Endothelial cell of umbilical vein (primary cell): ENCODE results near the gene TRIM25. TPM values are rescaled to one million over a fixed set of nuclear protein-coding genes. Genes with fewer than 3 reads are reported as not detected.

Experiments used
- BruUV-seq: library from RNA; stranded (reverse); fragments of 400-500 nt; replicated peaks from 2 replicates; lab custom pipeline; 2021; lab: Mats Ljungman, UMichigan
- CTCF ChIA-PET: fragments of 300-600, 350-600 bp; sonication (Branson Sonifier 250); formaldehyde crosslinking; loops from one replicate; lab custom pipeline; 2021; ENCODE audit warnings: antibody characterized with exemption, inconsistent platforms; lab: Charles Lee
- POLR2A ChIA-PET: fragments of 300-600, 350-600 bp; sonication (Branson Sonifier 250); formaldehyde crosslinking; loops from one replicate; lab custom pipeline; 2021; ENCODE audit warnings: antibody characterized with exemption, inconsistent platforms; lab: Charles Lee
- DNase-seq: peaks from one replicate; pipeline ENCODE4 v3.0.0-alpha.2; 2011; ENCODE audit warnings: low read depth, low spot score
- FAIRE-seq: peaks from 2 replicates; lab custom pipeline; 2011; peaks lifted over from hg19 to GRCh38; lab: Jason Lieb, UNC
- H2AFZ ChIP-seq: 2 replicates; pipeline ENCODE4 v1.6.0; 2012; ENCODE audit warnings: low read depth, low read length, control low read depth, inconsistent platforms
- H3K27ac ChIP-seq: 2 replicates; pipeline ENCODE4 v1.5.1; 2011; ENCODE audit warnings: low read depth, mild to moderate bottlenecking, control low read depth, low read length, moderate library complexity; ENCODE audit not compliant: insufficient read depth
- H3K27me3 ChIP-seq, 2 experiments: 2 replicates each; pipeline versions ENCODE4 v1.6.0 to v1.6.1; 2011; ENCODE audit warnings: low read length in 2 of 2, mixed read lengths in 1 of 2; ENCODE audit not compliant: control insufficient read depth in 2 of 2, insufficient read depth in 2 of 2
- H3K36me3 ChIP-seq, 2 experiments: 2 replicates in 1 of 2; 3 replicates in 1 of 2; pipeline ENCODE4 v1.5.1; 2011; ENCODE audit warnings: low read length in 2 of 2, mild to moderate bottlenecking in 1 of 2, moderate library complexity in 1 of 2; ENCODE audit not compliant: control insufficient read depth in 2 of 2, insufficient read depth in 2 of 2; ENCODE audit errors: extremely low read depth in 1 of 2
- H3K4me1 ChIP-seq: 3 replicates; pipeline ENCODE4 v1.5.1; 2011; ENCODE audit warnings: mild to moderate bottlenecking, low read length; ENCODE audit not compliant: control insufficient read depth, insufficient read depth; ENCODE audit errors: extremely low read depth
- H3K4me2 ChIP-seq: 2 replicates; pipeline ENCODE4 v1.6.1; 2011; ENCODE audit warnings: low read length, control low read depth, mixed read lengths; ENCODE audit not compliant: insufficient read depth
- H3K4me3 ChIP-seq, 3 experiments: fragments of 200-600 bp in 1 of 3; sonication (generic), shearing (Covaris generic) in 1 of 3; replicated peaks in 1 of 3; 2 replicates each; pipeline ENCODE4 v1.5.1; 2011 to 2016; ENCODE audit warnings: control low read depth in 3 of 3, low read length in 3 of 3, mild to moderate bottlenecking in 2 of 3, inconsistent platforms in 1 of 3, low read depth in 1 of 3, moderate library complexity in 1 of 3; ENCODE audit not compliant: insufficient read depth in 1 of 3
- H3K79me2 ChIP-seq: 2 replicates; pipeline ENCODE4 v1.6.0; 2012; ENCODE audit warnings: low read length, inconsistent platforms; ENCODE audit not compliant: control insufficient read depth, insufficient read depth
- H3K9ac ChIP-seq: replicated peaks from 2 replicates; pipeline ENCODE3; 2011; ENCODE audit warnings: low read length, control low read depth; ENCODE audit not compliant: insufficient read depth; ENCODE audit errors: extremely low read depth
- H3K9me1 ChIP-seq: replicated peaks from 3 replicates; pipeline ENCODE4 v1.6.0; 2011; ENCODE audit warnings: mild to moderate bottlenecking, low read length; ENCODE audit not compliant: control insufficient read depth, insufficient read depth; ENCODE audit errors: extremely low read depth
- H3K9me3 ChIP-seq: replicated peaks from 2 replicates; pipeline ENCODE4 v1.5.1; 2012; ENCODE audit warnings: low read length, inconsistent platforms; ENCODE audit not compliant: control insufficient read depth, insufficient read depth
- H4K20me1 ChIP-seq: replicated peaks from 2 replicates; pipeline ENCODE3; 2011; ENCODE audit warnings: mild to moderate bottlenecking, low read length; ENCODE audit not compliant: control insufficient read depth, insufficient read depth; ENCODE audit errors: extremely low read depth
- CTCF ChIP-seq, 2 donors: IDR thresholded peaks; 1 replicate in 1 of 2; 2 replicates in 1 of 2; pipeline ENCODE4 v1.5.1; 2011; ENCODE audit warnings: low read length in 2 of 2, mild to moderate bottlenecking in 2 of 2, moderate library complexity in 2 of 2, control low read depth in 1 of 2, inconsistent platforms in 1 of 2, low read depth in 1 of 2; ENCODE audit not compliant: insufficient read depth in 1 of 2; ENCODE audit errors: extremely low read depth in 1 of 2
- EZH2 ChIP-seq: IDR thresholded peaks from 2 replicates; pipeline ENCODE4 v1.6.1; 2012; ENCODE audit warnings: borderline replicate concordance, low read depth, mild to moderate bottlenecking, moderate library complexity, low read length, inconsistent platforms; ENCODE audit not compliant: severe bottlenecking
- FOS ChIP-seq: IDR thresholded peaks from 2 replicates; pipeline ENCODE4 v1.6.1; 2011; ENCODE audit warnings: mild to moderate bottlenecking, low read length, moderate library complexity, borderline replicate concordance; ENCODE audit not compliant: insufficient read depth
- GATA2 ChIP-seq: IDR thresholded peaks from 2 replicates; pipeline ENCODE4 v1.7.0; 2011; ENCODE audit warnings: low read depth, mild to moderate bottlenecking, moderate library complexity, mixed read lengths, low read length; ENCODE audit not compliant: insufficient read length, insufficient read depth
- JUN ChIP-seq: IDR thresholded peaks from 2 replicates; pipeline ENCODE4 v1.6.1; 2011; ENCODE audit warnings: borderline replicate concordance, low read depth; ENCODE audit not compliant: insufficient read length, insufficient read depth
- MAX ChIP-seq: IDR thresholded peaks from 2 replicates; pipeline ENCODE4 v1.6.1; 2011; ENCODE audit not compliant: insufficient read depth, insufficient read length
- MYC ChIP-seq: IDR thresholded peaks from one replicate; pipeline ENCODE4 v1.6.1; 2011; ENCODE audit warnings: mild to moderate bottlenecking, low read depth, low read length
- POLR2A ChIP-seq: IDR thresholded peaks from 2 replicates; pipeline ENCODE4 v1.6.1; 2012; ENCODE audit warnings: low read depth, mild to moderate bottlenecking, control low read depth, low read length
- POLR2AphosphoS5 ChIP-seq: IDR thresholded peaks from 2 replicates; pipeline ENCODE4 v1.6.1; 2012; ENCODE audit warnings: low read depth, mild to moderate bottlenecking, control low read depth, low read length, moderate library complexity; ENCODE audit not compliant: insufficient read depth
- dilution Hi-C: fragments of 300-500 bp; cut with MboI; formaldehyde crosslinking; loops from one replicate; pipeline ENCODE4 v1.15.0; 2019; ENCODE audit warnings: low sequenced_read_pairs; ENCODE audit not compliant: extremely low pct_ligation_motif_present
- intact Hi-C: fragments of 100-400 bp; cut with micrococcal nuclease; formaldehyde crosslinking; loops from one replicate; pipeline ENCODE4 v1.10.0; 2022
- polyA plus RNA-seq, 4 experiments: library from polyadenylated mRNA; depleted of rRNA in 3 of 4; stranded (reverse) in 3 of 4; unstranded in 1 of 4; fragments of >200 nt; gene quantifications; 2 replicates each; pipeline versions ENCODE4 v1.2.1 to v1.2.3, GENCODE V29; 2011 to 2012; ENCODE audit warnings: missing spikeins in 1 of 4
- total RNA-seq: library from RNA; stranded (reverse); gene quantifications from 2 replicates; pipeline ENCODE4 v1.2.3, GENCODE V29; 2021

TRIM25 gene
- total and polyA plus RNA-seq, 2 donors (not counting 3 experiments of a cell fraction or from before 2014, with no cell fraction given), result 42.8 to 98.4 TPM

- CTCF ChIA-PET, result interaction anchor here (1.0 kb wide), 1 partner anchor 78 kb away, joined by 3 read pairs; no protein-coding TSS in a partner anchor
- H3K9ac ChIP-seq, result no peak overlapping the region
- no peaks in the 10 kb centered on the region for H3K9me3 ChIP-seq
- FAIRE-seq (no peak), DNase-seq (no peak)
- H3K27me3 ChIP-seq, result no peaks in the 10 kb centered on the region
- H3K9me1 ChIP-seq, result no peaks in the 10 kb centered on the region
- no peak overlapping the region for H3K4me3 ChIP-seq
- no peak overlapping the region for H2AFZ ChIP-seq
- POLR2A ChIA-PET, result no interaction called here
- no peaks in the 10 kb centered on the region for H4K20me1 ChIP-seq
- no TSS peak for BruUV-seq
- H3K4me1 ChIP-seq, result peaks cover 27% of the 10 kb centered on the region
- TF ChIP-seq CTCF (IDR thresholded peaks at IDR 0.05; ENCODE audit: extremely low read depth in 1 of 2, insufficient read depth in 1 of 2, low read depth in 1 of 2, low read length in 2 of 2), result no peak
- no peak for TF ChIP-seq EZH2
- TF ChIP-seq POLR2AphosphoS5, result no peak
- no peak for TF ChIP-seq GATA2
- TF ChIP-seq MAX, result no peak
- TF ChIP-seq FOS, result no peak
- TF ChIP-seq POLR2A, result no peak
- TF ChIP-seq MYC, result no peak
- no peak for TF ChIP-seq JUN
- peaks cover 17 to 49% of the 10 kb centered on the region in 2 experiments for H3K36me3 ChIP-seq
- no peak overlapping the region for H3K27ac ChIP-seq
- dilution Hi-C loops, result no loop called here
- intact Hi-C loops, result no loop called here
- no peak overlapping the region for H3K4me2 ChIP-seq
- H3K79me2 ChIP-seq, result peaks cover 8% of the 10 kb centered on the region
These were observed 16.0 kb downstream of the TRIM25 start for GRCh38 chr17:56897646-56898424.
